Stimulated activated naive CD8-positive, alpha-beta T cell treated with anti-CD3 and anti-CD28 coated beads, Interleukin-15, Interleukin-2, amounts not matched to agents 100 U/mL and 50 U/mL, for 24 hours (primary cell): ENCODE measurements around the gene CARD11.

Source experiments
- ATAC-seq: fragments of 150-1000 bp; cut with Tn5 transposase; one replicate; pipeline ENCODE4 v1.10.0; 2021
- DNase-seq: peaks from one replicate; pipeline ENCODE4 v3.0.0; 2021

The CARD11 gene

DNA sequence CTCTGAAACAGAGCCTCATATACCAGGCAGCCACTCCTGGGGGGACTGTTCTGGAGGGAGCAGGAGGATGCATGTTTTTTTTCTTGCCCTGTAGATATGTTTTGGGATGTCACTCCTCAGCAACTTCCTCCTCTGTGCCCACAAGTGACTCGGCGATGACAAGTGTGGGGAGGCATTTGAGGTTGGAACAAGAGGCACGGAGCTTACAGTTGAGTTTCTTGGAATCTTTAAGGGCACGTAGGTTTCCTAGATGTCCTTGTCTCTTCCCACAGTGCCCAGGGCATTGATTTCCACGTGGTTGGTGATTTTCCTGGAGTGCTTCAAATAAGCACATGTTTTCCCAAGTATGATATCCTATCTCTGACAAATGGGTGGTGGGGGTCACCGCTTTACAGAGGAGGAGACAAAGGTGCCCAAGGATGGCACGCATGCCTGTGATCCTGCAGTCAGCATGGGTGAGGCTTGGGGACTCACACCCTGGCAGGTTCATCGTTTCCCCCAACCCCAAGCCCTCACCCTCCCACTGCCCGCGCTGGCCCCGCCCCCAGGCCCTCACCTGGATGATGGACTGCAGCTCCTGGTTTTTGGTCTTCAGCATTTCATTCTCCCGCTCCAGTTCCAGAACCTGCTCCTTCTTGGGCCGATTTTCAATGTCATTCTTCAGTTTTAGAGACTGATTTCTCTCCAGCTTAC is 104.3 kb downstream of the CARD11 start:
- DNase-seq (no peak), ATAC-seq (no peak)

DNA sequence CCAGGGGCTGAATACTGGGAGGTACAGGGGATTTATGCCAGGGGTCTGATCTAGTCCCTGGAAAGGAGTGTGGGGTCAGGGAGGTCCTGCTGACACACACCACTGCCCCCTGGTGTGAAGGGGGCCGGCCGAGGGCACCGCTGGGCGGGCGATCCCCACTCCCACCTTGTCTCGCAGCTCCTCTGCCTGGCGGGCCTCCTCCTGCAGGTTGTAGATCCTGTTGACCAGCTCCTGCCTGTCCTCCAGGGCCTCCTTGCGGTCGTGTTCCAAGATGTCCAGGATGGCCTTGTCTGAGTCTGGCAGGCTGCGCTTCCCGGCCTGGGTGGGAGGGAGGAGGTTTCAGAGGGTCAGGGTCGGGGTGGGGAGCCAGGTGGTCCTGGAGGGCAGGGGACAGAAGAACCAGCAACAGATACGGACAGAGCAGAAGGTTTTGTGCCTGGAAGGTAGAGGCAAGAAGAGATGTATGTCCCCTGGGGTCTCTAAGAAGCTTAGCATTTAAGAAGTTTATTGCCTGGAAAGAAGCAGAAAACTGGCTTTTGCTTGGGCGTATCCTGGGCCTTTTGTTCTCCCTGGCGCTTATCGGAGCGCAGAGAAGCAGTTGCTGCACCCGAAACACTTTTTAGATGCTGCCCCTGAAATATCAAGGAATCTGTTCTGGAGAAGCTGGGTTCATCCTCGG is 105.0 kb downstream of the CARD11 start:
- DNase-seq (no peak), ATAC-seq (no peak)

DNA sequence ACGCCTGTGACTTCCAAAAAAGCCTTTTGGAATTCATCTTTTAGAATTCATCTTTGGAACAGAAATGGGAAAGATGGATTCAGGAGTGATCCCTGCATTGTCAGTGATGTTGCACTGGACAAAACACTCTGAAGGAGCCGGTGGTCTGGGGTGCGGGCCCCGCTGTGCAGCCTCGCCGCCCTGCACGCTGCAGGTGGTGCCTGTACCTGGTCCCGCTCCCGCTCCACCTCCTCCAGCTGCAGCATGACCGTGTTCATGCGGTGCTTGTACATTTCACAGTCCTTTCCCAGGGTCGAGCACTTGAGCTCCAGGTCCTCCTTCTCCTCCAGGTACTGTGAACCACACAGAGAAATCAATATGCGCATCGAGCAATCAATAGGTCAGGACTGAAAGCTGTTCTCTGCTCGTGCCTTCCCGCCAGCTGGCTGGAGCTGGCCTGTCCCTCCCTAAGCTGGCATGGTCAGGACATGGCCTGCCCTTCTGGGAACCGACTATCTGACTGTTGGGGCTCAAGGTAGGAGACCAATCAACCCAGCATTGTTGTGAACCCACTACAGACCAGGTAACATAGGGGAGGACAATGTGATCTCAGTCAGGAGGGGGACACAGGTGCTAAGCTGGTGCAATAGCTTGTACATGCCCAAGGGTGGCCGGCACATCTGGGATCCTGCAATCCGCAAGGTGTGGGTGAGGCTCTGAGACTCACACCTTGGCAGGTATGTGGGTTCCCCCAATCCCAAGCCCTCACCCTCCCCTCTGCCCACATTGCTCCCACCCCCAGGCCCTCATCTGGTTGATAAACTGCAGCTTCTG is 105.8 kb downstream of the CARD11 start:
- no peak for ATAC-seq
- DNase-seq: no peak

DNA sequence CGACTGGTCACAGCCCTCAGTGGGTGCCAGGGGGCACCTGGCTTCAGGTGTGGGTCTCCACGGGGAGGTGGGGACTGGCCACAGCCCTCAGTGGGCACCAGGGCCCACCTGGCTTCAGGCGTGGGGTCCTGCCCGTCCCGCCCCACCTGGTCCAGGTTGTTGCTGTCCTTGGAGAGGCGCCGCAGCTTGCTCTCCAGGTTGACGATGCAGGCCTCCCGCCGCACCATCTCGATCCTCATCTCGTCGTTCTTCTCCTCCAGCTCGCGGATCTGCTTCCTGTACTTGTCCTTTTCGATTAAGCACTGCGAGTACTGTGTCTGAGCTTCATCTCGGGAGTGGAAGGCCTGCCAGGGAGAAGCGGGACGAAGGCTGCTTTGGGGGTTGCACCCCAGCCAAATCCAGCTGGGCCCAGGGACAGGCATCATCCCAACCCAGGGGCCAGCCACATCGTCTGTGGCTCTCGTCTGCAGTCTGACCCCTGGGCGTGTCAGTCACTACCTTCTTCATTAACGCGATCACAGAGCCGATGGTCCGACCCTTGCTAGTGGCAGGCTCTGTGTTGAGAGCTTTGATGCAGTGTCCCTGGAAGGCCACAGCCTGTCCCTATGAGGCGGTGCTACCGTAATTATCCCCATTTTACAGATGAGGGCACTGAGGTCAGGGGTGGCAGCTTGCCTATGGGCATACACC is 106.6 kb downstream of the CARD11 start:
- DNase-seq: no peak
- ATAC-seq: no peak

DNA sequence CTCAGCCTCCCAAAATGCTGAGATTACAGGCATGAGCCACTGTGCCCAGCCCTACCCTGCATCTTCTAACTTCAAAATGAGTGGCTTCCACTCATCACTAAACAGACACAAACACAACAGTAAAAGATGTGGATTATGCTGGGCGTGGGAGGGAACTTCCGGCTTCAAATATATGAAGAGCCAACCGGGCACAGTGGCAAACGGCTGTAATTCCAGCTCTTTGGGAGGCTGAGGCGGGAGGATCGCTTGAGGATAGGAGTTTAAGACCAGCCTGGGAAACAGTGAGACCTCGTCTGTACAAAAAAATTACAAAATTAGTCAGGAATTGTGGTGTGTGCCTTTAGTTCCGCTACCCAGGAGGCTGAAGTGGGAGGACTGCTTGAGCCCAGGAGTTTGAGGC is 107.4 kb downstream of the CARD11 start:
- no peak for DNase-seq
- no peak for ATAC-seq

DNA sequence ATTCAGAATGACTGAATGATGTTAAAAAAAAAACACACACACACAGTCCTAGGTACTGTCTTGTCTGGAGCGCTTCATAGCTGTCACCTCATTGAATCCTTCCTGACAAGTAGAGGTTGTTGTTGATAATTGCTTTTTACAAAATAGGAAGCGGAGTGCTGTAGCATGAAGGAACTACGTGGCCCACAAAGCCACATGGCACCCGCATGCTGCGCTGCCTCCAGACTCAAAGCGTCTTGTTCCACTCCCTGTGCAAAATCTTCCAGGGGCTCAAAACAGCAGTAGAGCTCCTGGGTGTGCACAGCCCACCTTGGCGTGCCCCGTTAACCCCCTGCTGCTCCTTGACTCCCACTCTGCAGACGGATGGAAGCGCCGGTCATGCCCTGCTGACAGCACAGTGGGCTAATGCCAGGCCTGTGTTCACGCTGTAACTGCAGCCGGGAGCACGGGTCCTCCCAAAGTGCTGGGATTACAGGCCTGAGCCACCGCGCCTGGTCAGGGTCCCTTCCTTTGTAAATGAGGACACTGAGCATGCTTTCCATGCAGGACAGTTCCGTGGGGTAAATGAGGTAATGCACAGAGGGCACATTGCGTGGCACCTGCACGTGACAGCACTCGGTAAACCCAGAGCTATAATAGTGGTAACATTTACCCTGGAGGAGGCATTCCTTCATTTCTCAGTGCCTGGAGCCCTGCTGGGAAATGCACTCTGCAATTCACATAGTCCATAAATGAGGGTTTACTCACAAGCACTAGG is 108.5 kb downstream of the CARD11 start:
- ATAC-seq (no peak), DNase-seq (no peak)

DNA sequence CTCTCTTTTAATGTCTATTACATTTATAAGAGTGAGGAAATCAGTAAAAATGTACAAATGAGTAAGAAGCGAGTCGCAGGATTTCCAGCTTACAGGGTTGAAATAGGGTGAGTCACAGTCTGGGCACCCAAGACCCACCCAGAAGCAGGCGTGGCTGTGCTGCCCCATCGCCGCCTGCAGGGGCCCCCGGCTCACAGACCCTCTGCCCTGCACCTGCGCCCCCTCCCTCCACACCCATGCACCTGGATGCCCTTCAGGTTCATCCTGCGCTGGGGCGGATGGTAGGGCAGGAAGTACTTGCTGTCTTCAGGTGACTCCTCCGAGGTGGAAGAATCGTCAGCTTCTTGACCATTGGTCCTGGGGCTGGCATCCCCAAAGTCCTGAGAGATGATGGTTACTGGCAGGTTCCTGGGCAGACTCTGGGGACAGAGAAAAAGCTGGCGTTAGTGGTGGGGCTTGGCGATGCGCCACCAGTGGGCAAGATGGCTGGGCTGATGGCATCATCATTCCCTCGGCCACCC is 109.4 kb downstream of the CARD11 start:
- peak; percentile 41 for DNase-seq

DNA sequence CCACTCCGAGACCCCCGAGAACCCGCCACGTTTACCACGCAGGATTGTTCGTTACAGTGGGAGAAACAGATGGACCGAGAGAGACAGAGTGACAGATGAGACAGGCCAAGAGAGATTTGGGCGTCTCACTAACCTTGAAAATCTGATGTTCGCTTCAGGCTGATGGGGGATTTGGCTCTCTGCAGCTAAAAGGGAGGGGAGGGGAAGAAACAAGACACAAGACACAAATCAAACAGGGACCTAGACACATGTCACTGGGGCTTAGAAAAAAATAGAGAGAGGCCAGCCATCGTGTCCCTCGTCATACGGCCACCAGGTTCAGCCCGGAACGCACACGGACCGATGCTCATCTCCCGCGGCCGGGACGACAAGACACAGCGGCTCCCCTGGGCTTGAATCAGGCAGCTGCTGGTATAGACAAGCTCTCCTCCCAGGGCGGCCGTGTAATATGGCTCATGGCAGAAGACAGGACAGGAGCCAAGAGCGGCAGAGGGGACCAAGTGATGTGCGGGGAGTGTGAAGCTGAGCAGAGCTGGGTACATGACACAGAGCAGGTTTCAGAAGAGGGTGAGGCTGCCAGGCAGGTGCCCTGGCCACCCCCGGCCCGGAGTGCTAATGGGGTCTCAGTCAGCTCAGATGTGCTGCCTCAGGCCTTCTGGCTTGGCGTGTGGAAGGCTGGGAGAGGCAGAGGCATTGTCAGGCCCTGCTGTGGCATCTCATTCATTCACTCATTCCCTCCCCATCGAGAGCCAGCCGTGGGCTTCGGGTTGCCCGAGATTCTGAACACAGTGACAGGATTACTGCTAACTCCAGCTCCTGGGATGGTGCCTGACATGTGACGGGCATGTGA is 111.0 kb downstream of the CARD11 start:
- DNase-seq: no peak
- ATAC-seq: no peak

More for the DNA sequence above, 109.4 kb downstream of the CARD11 start:
- ATAC-seq: peak; percentile 83

DNA sequence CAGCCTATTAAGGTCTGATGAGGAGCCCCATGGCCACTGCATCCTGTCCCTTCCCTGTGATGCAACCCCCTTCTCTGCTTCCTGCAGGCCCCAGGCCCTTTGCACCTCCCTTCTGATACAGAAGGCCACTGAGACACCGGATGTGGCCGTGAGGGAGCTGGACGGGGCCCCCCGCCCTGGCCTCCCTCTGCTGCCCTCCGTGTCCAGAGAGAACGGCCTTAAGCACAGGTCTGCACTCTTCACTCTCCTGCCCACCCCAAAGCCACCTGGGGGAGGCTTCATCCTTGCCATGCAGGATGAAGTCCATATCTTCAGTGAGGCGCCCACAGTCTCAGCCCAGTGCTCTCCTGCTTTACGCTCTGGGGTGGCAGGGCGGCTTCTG is 112.6 kb downstream of the CARD11 start:
- ATAC-seq: no peak
- DNase-seq: no peak

DNA sequence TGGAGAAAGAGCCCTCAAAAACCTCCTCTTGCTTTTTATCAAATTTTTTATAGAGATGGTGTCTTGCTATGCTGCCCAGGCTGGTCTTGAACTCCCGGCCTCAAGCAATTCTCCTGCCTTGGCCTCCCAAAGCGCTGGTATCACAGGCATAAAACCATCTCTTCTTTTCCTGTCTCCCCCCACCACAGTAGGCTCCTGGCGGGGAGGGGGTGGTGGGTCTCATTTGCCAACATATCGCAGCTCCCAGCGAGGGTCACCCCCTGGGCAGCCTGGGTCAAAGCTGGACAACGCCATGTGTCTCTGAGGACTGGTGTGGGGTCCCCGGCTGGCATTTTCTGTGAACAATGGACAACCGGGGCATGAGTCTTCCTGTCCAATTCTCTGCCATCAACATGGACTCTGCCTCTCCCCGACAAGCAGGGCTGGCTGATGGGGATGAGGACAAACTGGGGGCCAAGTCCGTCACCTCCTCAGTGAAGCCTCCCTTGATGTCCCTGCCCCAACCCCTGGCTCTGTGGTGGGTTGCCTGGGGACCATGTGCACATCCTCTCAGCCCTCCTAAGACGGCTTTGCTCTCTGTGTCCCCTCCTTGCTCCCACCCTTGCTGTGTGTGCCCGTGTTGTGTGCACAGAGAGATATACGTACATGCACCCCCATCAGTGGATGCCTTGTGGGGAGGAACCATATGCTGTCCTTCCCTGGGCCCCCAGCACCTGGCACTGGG is 113.2 kb downstream of the CARD11 start:
- DNase-seq (no peak), ATAC-seq (no peak)

DNA sequence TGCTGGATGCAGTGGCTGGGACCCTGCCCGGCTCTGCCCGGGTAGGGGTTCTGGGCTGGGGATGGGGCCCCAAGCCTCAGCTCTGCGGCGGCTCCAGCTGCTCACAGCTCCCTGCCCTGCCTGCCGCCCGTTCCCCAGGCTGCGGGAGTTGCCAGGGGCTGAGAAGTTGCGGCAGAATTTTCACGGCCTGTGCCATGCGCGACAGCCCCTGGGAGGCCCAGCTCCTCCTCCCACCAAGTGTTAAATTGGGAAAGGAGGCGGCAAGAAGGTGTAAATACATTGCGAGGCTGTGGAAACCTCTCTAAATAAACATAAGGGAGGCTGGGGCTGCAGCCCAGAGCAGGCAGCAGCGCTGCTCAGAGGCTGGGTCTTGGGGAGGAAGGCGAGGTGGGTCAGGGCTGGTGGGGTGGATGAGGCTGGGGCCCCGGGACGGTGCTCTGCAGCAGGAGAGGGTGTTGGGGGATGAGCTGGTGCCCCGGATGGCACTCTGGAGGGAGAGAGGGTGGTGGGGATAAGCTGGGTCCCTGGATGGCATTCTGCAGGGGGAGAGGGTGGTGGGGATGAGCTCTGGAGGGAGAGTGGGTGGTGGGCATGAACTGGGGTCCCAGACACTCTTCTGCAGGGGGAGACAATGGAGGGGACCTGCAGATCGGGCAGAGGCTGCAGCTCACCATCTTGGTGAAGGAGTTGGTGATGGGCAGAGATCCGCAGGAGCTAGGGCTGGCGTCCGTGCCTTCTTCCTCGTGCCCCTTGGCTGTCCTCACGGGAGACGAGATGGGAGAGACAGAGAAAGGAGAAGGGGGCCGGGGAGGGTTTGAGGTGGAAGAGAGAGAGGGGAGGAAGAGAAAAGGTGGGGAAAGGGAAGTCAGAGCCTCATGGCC is 114.1 kb downstream of the CARD11 start:
- DNase-seq: no peak

DNA sequence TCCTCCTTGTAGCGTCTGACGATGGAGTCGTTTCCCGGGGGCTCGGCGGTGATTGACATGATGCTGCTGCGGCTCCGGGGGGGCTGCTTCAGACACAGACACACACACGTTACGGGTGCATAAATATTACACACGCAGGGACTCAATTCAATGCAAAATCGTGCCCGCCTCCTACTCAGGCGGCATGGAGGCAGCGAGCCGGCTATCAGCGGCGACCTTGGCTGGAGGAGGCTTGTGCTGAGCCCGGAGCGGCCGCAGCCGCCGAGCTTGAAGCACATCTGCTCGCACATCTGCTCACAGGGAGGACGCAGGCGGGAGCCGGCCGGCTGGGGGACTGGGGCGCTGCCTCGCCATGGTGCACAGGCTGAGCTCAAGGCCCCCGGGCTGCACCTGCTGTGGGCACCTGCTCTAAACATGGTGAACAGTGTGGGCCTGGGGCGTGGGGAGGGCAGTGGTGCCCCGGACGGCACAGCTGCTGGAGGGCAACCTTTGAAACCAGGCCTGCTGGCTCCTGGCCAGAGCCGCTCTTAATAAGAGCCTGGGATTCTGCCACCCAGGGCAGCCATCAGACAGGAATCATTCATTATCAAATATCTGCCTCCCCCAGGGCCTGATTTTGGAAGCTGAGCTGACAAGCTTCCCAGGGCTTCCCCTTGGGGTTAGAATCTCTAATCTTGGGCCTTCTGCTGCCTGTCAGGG is 114.9 kb downstream of the CARD11 start:
- DNase-seq (no peak), ATAC-seq (no peak)

More for the DNA sequence above, 114.1 kb downstream of the CARD11 start:
- ATAC-seq: no peak

DNA sequence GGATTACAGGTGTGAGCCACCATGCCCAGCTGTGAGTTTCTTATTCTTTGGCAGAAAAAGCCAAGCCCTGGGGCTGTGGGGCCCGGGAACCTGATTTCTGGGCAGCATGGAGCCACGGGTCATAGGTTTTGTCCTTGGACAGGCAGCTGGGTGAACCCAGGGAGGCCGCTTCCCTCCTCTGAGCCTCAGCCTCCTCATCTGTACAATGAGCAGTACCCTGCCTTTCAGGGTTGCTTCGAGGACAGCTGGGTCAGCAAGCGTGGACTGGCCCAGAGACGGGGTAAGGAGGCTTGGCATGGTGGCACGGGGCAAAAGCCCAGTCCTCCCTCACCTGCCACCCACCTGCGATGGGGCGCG is 115.4 kb downstream of the CARD11 start:
- DNase-seq (no peak), ATAC-seq (no peak)

DNA sequence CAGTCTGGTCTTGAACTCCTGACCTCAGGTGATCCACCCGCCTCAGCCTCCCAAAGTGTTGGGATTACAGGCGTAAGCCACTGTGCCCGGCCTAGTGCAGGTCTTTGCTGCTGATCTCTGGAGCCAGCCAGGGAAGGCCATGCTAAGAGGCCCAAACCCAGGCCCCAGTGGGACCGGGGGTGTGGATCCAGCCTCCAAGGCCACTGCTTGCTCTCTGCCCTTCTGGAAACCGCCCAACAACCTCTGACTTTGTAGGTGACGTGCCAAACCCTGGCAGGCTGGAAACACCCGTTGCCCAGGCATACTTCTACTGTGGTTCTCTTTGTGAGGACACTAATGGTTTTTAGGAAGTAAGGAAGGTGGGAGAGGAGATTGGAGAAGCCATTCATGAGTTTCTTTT is 116.1 kb downstream of the CARD11 start:
- ATAC-seq: no peak

DNA sequence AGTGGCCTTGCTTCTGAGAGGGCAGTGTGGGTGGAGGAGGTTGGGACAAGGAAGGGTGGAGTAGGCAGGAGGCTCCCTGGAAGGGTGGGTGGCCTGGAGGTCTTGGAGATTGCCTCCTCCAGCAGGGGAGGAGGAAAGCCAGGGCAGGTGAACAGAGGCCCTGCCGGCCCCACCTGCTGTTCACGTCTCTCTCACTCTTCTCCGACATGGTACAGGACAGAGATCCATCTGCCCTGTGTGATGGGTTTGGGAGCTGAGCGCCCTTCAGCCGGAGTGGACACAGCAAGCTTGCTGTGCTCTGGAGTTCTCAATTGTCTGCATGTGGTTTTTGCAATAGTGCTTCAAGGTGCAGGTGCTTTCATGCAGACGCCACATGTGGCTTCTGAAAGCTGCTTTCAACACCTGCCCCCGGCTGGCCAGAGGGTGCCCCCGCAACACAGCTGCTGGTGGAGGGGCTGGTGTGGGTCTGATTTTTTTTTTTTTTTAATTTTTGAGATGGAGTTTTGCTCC is 116.7 kb downstream of the CARD11 start:
- DNase-seq: no peak
- no peak for ATAC-seq

More for the DNA sequence above, 116.1 kb downstream of the CARD11 start:
- DNase-seq: no peak

DNA sequence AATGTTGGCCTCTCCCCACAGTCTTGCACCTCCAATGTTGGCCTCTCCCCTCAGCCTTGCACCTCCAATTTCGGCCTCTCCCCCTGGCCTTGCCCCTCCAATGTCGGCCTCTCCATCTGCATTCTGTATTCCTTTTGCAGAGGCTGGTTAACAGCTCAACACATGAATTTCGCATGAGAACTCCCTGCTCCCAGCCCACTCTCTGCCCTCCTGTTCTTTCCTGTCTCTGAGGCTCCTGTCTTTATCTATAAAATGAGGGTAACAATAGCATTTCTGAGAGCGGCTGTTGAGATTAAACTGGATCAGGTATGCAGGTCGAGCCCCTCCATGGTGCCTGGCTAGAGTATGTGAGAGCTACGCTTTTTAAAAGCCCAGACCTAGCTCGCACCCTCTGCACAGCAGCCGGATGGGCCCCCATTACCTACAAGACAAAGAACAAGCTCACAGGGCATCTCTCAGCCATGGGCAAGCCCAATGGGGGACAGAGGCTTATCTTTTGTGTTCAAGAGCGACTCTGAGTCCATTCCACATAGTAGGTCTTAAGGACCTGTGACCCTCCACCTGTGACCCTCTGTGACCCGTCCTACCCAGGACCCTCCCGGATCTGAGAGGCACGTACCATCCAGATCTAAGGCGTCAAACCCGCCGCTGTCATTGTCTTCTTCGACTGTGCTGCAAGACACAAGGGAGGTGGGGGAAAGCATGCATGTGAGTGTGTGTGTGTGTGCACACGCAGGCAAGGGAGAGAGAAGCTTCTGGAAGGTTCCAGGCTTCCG is 117.4 kb downstream of the CARD11 start:
- DNase-seq (no peak), ATAC-seq (no peak)
